Transverse colon (tissue), 1 donor: ENCODE data around the gene PCLAF.

Experiments used
- EP300 ChIP-seq: sonication (generic); formaldehyde crosslinking; IDR thresholded peaks from one replicate; pipeline ENCODE4 v1.6.1; 2017; ENCODE audit warnings: antibody characterized with exemption, low read depth
- POLR2A ChIP-seq: fragments of 450-650 bp; IDR thresholded peaks from one replicate; pipeline ENCODE4 v1.6.1; 2016; ENCODE audit warnings: antibody characterized with exemption, mild to moderate bottlenecking, moderate library complexity

- no peak for TF ChIP-seq POLR2A
- TF ChIP-seq EP300: no peak
These were observed 47.7 kb downstream of the PCLAF start for GRCh38 chr15:64333516-64333915.
